HCT116 (cell line): ENCODE results near the gene C12orf75. TPM values are rescaled to one million over a fixed set of nuclear protein-coding genes. Genes with fewer than 3 reads are reported as not detected.
"Not testable (repeated sequence)": the region's sequence is repeated elsewhere in the genome, so short reads cannot be mapped to it uniquely, and the experiment has no call there.

ENCODE experiments used
- ATAC-seq: fragments of 200-7000 bp; cut with Tn5 transposase; 2 replicates; pipeline ENCODE4 v1.9.1; 2020; ENCODE audit warnings: mild to moderate bottlenecking, moderate library complexity
- BruUV-seq: library from RNA; stranded (reverse); fragments of 400-500 nt; replicated peaks from 2 replicates; lab custom pipeline; 2021; lab: Mats Ljungman, UMichigan
- CTCF ChIA-PET: fragments of 300-600 bp; sonication (Branson Sonifier 250); formaldehyde crosslinking; loops from one replicate; lab custom pipeline; 2021; ENCODE audit warnings: antibody characterized with exemption; lab: Charles Lee
- POLR2A ChIA-PET: fragments of 300-600, 350-600 bp; sonication (Branson Sonifier 250); formaldehyde crosslinking; loops from one replicate; lab custom pipeline; 2021; ENCODE audit warnings: antibody characterized with exemption; lab: Charles Lee
- RAD21 ChIA-PET, 2 experiments: fragments of 300-600 bp; sonication (Branson Sonifier 250); formaldehyde crosslinking; loops; one replicate each; lab custom pipeline; 2023; ENCODE audit warnings: low total read pairs in 2 of 2; ENCODE audit not compliant: uncharacterized antibody in 2 of 2, unreplicated experiment in 2 of 2, low non-redundant PET in 1 of 2; lab: Charles Lee
- DNase-seq: peaks from one replicate; pipeline ENCODE4 v3.0.0-alpha.2; 2010; ENCODE audit warnings: low read depth, low spot score
- H2AFZ ChIP-seq: fragments of 200-600 bp; shearing (Covaris generic), sonication (generic); 2 replicates; pipeline ENCODE4 v1.6.1; 2017; ENCODE audit warnings: low read depth, mixed run types, mixed read lengths, antibody characterized with exemption, low read length; ENCODE audit not compliant: poor library complexity, severe bottlenecking
- H3K27ac ChIP-seq: 2 replicates; pipeline ENCODE4 v1.5.1; 2012; ENCODE audit warnings: low read depth, low read length
- H3K27me3 ChIP-seq: fragments of 200-600 bp; sonication (generic); 2 replicates; pipeline ENCODE4 v1.6.1; 2016; ENCODE audit warnings: mixed run types, low read length, mixed read lengths; ENCODE audit not compliant: insufficient read depth
- H3K36me3 ChIP-seq, 2 experiments: fragments of 200-500 bp in 1 of 2; fragments of 200-600 bp in 1 of 2; sonication (Bioruptor generic) in 1 of 2; sonication (generic) in 1 of 2; 2 replicates each; pipeline versions ENCODE4 v1.5.1 to v1.6.1; 2014 to 2016; ENCODE audit warnings: low read length in 2 of 2, inconsistent platforms in 1 of 2, mixed read lengths in 1 of 2, mixed run types in 1 of 2; ENCODE audit not compliant: insufficient read depth in 2 of 2, control insufficient read depth in 1 of 2
- H3K4me1 ChIP-seq, 2 experiments: fragments of 200-600 bp in 1 of 2; sonication (generic) in 1 of 2; 2 replicates each; pipeline versions ENCODE4 v1.5.1 to v1.6.1; 2012 to 2017; ENCODE audit warnings: low read length in 2 of 2, inconsistent platforms in 1 of 2, mild to moderate bottlenecking in 1 of 2, mixed read lengths in 1 of 2, mixed run types in 1 of 2, moderate library complexity in 1 of 2; ENCODE audit not compliant: insufficient read depth in 2 of 2, control insufficient read depth in 1 of 2
- H3K4me2 ChIP-seq: fragments of 200-600 bp; sonication (generic); 2 replicates; pipeline ENCODE4 v1.6.1; 2017; ENCODE audit warnings: mixed run types, low read length, mixed read lengths
- H3K4me3 ChIP-seq, 2 experiments: fragments of 200-600 bp in 1 of 2; sonication (generic) in 1 of 2; replicated peaks in 1 of 2; 2 replicates each; pipeline ENCODE4 v1.5.1; 2011 to 2016; ENCODE audit warnings: low read length in 2 of 2, control low read depth in 1 of 2, low read depth in 1 of 2, mild to moderate bottlenecking in 1 of 2, mixed read lengths in 1 of 2, mixed run types in 1 of 2
- H3K79me2 ChIP-seq: fragments of 200-600 bp; sonication (generic); 2 replicates; pipeline ENCODE4 v1.6.1; 2017; ENCODE audit warnings: mild to moderate bottlenecking, mixed run types, low read length, moderate library complexity, mixed read lengths; ENCODE audit not compliant: insufficient read depth
- H3K9ac ChIP-seq: fragments of 200-600 bp; sonication (generic); 2 replicates; pipeline ENCODE4 v1.6.1; 2016; ENCODE audit warnings: low read length, mixed read lengths
- H3K9me2 ChIP-seq: fragments of 200-600 bp; sonication (generic), shearing (Covaris generic); 2 replicates; pipeline ENCODE4 v1.6.1; 2017; ENCODE audit warnings: mixed run types, mild to moderate bottlenecking, moderate library complexity; ENCODE audit not compliant: insufficient read depth
- H3K9me3 ChIP-seq, 2 experiments: fragments of 200-500 bp in 1 of 2; fragments of 200-600 bp in 1 of 2; sonication (Bioruptor generic) in 1 of 2; sonication (generic) in 1 of 2; 2 replicates each; pipeline ENCODE4 v1.6.1; 2014 to 2017; ENCODE audit warnings: low read length in 2 of 2, mixed read lengths in 2 of 2, inconsistent platforms in 1 of 2, low read depth in 1 of 2, mild to moderate bottlenecking in 1 of 2, mixed run types in 1 of 2, moderate library complexity in 1 of 2; ENCODE audit not compliant: control insufficient read depth in 1 of 2, insufficient read depth in 1 of 2
- H4K20me1 ChIP-seq: fragments of 200-600 bp; sonication (generic), shearing (Covaris generic); 2 replicates; pipeline ENCODE4 v1.6.1; 2017; ENCODE audit warnings: mixed run types, mild to moderate bottlenecking, moderate library complexity; ENCODE audit not compliant: insufficient read depth
- CBX3 ChIP-seq: IDR thresholded peaks from 2 replicates; pipeline ENCODE4 v1.6.1; 2012; ENCODE audit warnings: low read depth
- CEBPB ChIP-seq: IDR thresholded peaks from 2 replicates; pipeline ENCODE4 v1.6.1; 2012; ENCODE audit warnings: low read depth
- EZH2phosphoT487 ChIP-seq: fragments of 200-600 bp; IDR thresholded peaks from 2 replicates; pipeline ENCODE4 v1.6.1; 2018; ENCODE audit warnings: antibody characterized with exemption, borderline replicate concordance
- FOSL1 ChIP-seq: IDR thresholded peaks from 2 replicates; pipeline ENCODE4 v1.6.1; 2012; ENCODE audit warnings: low read depth
- JUND ChIP-seq: IDR thresholded peaks from 2 replicates; pipeline ENCODE4 v1.6.1; 2012
- POLR2A ChIP-seq: IDR thresholded peaks from 2 replicates; pipeline ENCODE4 v1.7.0; 2011; ENCODE audit warnings: borderline replicate concordance; ENCODE audit not compliant: insufficient read depth, insufficient read length; ENCODE audit errors: extremely low read depth
- RAD21 ChIP-seq: IDR thresholded peaks from 2 replicates; pipeline ENCODE4 v1.6.1; 2012; ENCODE audit warnings: low read depth, mild to moderate bottlenecking
- SIN3A ChIP-seq: IDR thresholded peaks from 2 replicates; pipeline ENCODE4 v1.6.1; 2012; ENCODE audit warnings: low read depth
- TCF7L2 ChIP-seq: IDR thresholded peaks from 2 replicates; pipeline ENCODE4 v1.7.0; 2011; ENCODE audit warnings: borderline replicate concordance, inconsistent platforms; ENCODE audit not compliant: insufficient read depth, insufficient read length; ENCODE audit errors: extremely low read depth
- YY1 ChIP-seq: IDR thresholded peaks from 2 replicates; pipeline ENCODE4 v1.6.1; 2011; ENCODE audit warnings: low read length, low read depth, moderate library complexity, mild to moderate bottlenecking; ENCODE audit not compliant: insufficient replicate concordance; ENCODE audit errors: extremely low read depth
- ZNF274 ChIP-seq: fragments of 200-500 bp; sonication (Bioruptor generic); IDR thresholded peaks from 2 replicates; pipeline ENCODE4 v1.6.1; 2014; ENCODE audit warnings: mild to moderate bottlenecking, low read depth, low read length, inconsistent platforms
- intact Hi-C: fragments of 100-400 bp; cut with micrococcal nuclease; formaldehyde crosslinking; loops from 2 replicates; pipeline ENCODE4 v1.10.0; 2022
- total RNA-seq: library from RNA; stranded (reverse); gene quantifications from one replicate; pipeline ENCODE4 v1.2.1, GENCODE V29; 2021; ENCODE audit not compliant: unreplicated experiment
- TF ChIP-seq, protein P1 (sequence below): IDR thresholded peaks from 2 replicates; pipeline ENCODE4 v1.6.1; 2012
- TF ChIP-seq, protein P2 (sequence below): IDR thresholded peaks from 2 replicates; pipeline ENCODE4 v1.6.1; 2011; ENCODE audit warnings: mild to moderate bottlenecking, low read length, moderate library complexity; ENCODE audit not compliant: insufficient replicate concordance; ENCODE audit errors: extremely low read depth

Gene C12orf75
- total RNA-seq, 1 experiment from 2014 or later: 81.0 TPM

- H2AFZ ChIP-seq, POLR2A ChIA-PET, H3K79me2 ChIP-seq, H3K27ac ChIP-seq, H3K27me3 ChIP-seq, H3K9ac ChIP-seq, DNase-seq, RAD21 ChIA-PET, H3K9me3 ChIP-seq, H3K4me2 ChIP-seq, H3K36me3 ChIP-seq, H3K9me2 ChIP-seq, ATAC-seq, H4K20me1 ChIP-seq, BruUV-seq, H3K4me3 ChIP-seq, CTCF ChIA-PET, intact Hi-C loops, H3K4me1 ChIP-seq: not testable (repeated sequence)
These were observed 18.6 kb upstream of the C12orf75 start for GRCh38 chr12:105311936-105312335.

GRCh38 chr12:105313755-105314154, 16.7 kb upstream of the C12orf75 start:
- H4K20me1 ChIP-seq, DNase-seq, H3K4me1 ChIP-seq, H3K27me3 ChIP-seq, POLR2A ChIA-PET, H3K9me3 ChIP-seq, H3K4me2 ChIP-seq, H3K4me3 ChIP-seq, H3K36me3 ChIP-seq, CTCF ChIA-PET, H3K9me2 ChIP-seq, H3K79me2 ChIP-seq, ATAC-seq, BruUV-seq, H2AFZ ChIP-seq, H3K9ac ChIP-seq, RAD21 ChIA-PET, H3K27ac ChIP-seq, intact Hi-C loops: not testable (repeated sequence)
- peak; percentile 64 for TF ChIP-seq CBX3

DNA sequence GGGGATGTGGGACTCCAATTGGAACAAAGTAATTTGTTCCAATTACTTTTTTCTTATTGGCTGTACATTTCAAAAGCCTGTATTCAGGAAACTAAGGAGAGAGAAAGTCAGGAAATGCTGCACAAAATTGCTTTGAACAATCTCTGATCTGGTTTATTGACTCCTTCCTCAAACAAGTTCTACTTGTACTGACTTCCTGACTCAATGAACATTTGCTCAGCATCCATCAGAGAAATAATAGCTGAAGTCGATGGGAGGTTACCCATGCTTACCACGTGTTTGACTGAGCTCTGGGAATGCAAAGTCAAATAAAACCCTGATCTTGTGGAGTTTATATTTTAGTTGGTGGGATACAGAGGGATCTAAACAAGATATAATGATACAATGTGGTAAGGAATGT, 15.4 kb upstream of the C12orf75 start:
- no TSS peak for BruUV-seq
- Histone ChIP-seq H3K36me3 (no peaks in the 10 kb centered on the region), H3K4me2 (no peak overlapping the region), H2AFZ (no peak overlapping the region), H3K4me3 (no peak overlapping the region), H4K20me1 (no peaks in the 10 kb centered on the region), H3K9me3 (no peaks in the 10 kb centered on the region), H3K9ac (no peak overlapping the region), H3K79me2 (no peaks in the 10 kb centered on the region), H3K27me3 (no peaks in the 10 kb centered on the region), H3K27ac (no peak overlapping the region), H3K4me1 (no peaks in the 10 kb centered on the region), H3K9me2 (no peaks in the 10 kb centered on the region)
- RAD21 ChIA-PET: no interaction called here
- CTCF ChIA-PET: no interaction called here
- intact Hi-C loops: no loop called here
- ATAC-seq (no peak), DNase-seq (no peak)
- POLR2A ChIA-PET: interaction anchor here (0.6 kb wide), 1 partner anchor 15 kb away, joined by 3 read pairs; the partner anchor contains the start of gene C12orf75
- no peak for TF ChIP-seq CEBPB
- TF ChIP-seq EZH2phosphoT487: no peak
- TF ChIP-seq RAD21: no peak
- TF ChIP-seq JUND: no peak
- TF ChIP-seq FOSL1: no peak
- no peak for TF ChIP-seq ZNF274
- TF ChIP-seq TCF7L2: no peak
- no peak for TF ChIP-seq SIN3A
- no peak for TF ChIP-seq YY1
- TF ChIP-seq POLR2A: no peak
- TF ChIP-seq, protein P1, sequence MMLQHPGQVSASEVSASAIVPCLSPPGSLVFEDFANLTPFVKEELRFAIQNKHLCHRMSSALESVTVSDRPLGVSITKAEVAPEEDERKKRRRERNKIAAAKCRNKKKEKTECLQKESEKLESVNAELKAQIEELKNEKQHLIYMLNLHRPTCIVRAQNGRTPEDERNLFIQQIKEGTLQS: no peak
- TF ChIP-seq, protein P2, sequence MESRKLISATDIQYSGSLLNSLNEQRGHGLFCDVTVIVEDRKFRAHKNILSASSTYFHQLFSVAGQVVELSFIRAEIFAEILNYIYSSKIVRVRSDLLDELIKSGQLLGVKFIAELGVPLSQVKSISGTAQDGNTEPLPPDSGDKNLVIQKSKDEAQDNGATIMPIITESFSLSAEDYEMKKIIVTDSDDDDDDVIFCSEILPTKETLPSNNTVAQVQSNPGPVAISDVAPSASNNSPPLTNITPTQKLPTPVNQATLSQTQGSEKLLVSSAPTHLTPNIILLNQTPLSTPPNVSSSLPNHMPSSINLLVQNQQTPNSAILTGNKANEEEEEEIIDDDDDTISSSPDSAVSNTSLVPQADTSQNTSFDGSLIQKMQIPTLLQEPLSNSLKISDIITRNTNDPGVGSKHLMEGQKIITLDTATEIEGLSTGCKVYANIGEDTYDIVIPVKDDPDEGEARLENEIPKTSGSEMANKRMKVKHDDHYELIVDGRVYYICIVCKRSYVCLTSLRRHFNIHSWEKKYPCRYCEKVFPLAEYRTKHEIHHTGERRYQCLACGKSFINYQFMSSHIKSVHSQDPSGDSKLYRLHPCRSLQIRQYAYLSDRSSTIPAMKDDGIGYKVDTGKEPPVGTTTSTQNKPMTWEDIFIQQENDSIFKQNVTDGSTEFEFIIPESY: no peak
